Large intestine (tissue), 3 donors: ENCODE results near the gene GALNT17. TPM values are rescaled to one million over a fixed set of nuclear protein-coding genes. Genes with fewer than 3 reads are reported as not detected.

Experiments
- DNase-seq, 2 donors: peaks; one replicate each; pipeline versions ENCODE4 v3.0.0 to v3.0.0-alpha.2; 2013
- H3K27ac ChIP-seq: one replicate; pipeline ENCODE4 v1.5.1; 2013; ENCODE audit warnings: low read length
- H3K27me3 ChIP-seq: 2 replicates; pipeline ENCODE4 v1.6.1; 2013; ENCODE audit warnings: low read length; ENCODE audit not compliant: control insufficient read depth, insufficient read depth
- H3K36me3 ChIP-seq: 2 replicates; pipeline ENCODE4 v1.6.1; 2013; ENCODE audit warnings: low read length; ENCODE audit not compliant: control insufficient read depth, insufficient read depth
- H3K4me1 ChIP-seq: one replicate; pipeline ENCODE4 v1.6.1; 2013; ENCODE audit warnings: low read length; ENCODE audit not compliant: control insufficient read depth, insufficient read depth
- H3K4me3 ChIP-seq: one replicate; pipeline ENCODE4 v1.5.1; 2013; ENCODE audit warnings: low read length
- H3K9me3 ChIP-seq: one replicate; pipeline ENCODE4 v1.6.1; 2013; ENCODE audit warnings: mild to moderate bottlenecking, low read depth, low read length, moderate library complexity; ENCODE audit not compliant: control insufficient read depth
- WGBS: methylation state at CpG from one replicate; pipeline ENCODE4 v1.1.5; 2013; ENCODE audit warnings: low lambda C conversion rate; ENCODE audit not compliant: insufficient coverage; 5-methylcytosine and 5-hydroxymethylcytosine counted together
- polyA plus RNA-seq: library from polyadenylated mRNA; unstranded; fragments of 120-200 nt; gene quantifications from one replicate; pipeline ENCODE4 v1.2.1, GENCODE V29; 2013

GALNT17 gene
- polyA plus RNA-seq, 1 donor, result 2.7 TPM

DNA sequence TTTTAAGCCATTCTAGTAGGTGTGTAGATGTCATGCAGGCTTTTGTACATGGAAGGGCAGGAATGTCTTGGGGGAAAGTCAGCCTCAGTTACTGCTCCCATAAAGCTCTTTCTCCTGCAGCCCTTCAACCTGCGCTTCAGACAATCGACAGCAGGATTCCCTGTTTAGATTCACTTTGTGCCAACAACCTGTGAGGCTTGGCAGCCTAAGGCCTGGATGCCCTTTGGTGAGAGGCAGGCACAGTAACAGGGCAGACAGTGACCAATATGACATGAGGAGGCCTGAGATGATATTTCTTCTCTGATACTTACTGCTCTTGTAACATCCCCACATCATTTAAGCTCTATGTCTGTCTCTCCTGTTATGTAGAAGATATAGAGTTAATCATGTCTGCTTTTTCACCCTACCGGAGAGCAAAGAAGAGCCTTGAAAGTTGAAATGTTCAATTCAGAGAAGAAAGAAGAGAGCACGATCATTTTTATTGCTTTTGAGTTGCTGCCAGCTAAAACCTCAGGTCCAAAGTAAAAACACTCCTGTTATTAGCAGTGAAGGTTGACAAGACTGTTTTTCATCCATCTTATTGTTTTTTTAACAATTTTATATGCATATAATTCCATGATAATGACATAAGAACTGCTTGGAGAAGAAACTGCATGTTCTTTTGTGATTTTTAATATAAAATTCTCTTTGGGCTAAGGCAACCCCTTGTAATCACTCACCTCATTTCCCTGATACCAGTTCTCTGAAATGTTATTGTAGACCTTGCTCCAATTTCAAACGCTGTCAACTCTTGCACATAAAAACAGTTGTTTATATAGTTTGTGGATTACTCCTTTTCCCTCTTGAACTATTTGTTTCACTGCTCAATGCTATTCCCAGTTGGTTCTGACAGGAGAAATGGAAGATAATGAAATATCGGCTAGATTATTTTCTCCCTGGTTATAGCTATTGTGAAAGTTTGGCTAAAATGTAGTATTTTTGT is 140.9 kb downstream of the GALNT17 start:
- Histone ChIP-seq H3K27me3 (no peaks in the 10 kb centered on the region), H3K4me3 (no peak overlapping the region), H3K27ac (no peak overlapping the region), H3K36me3 (no peaks in the 10 kb centered on the region), H3K9me3 (no peaks in the 10 kb centered on the region), H3K4me1 (no peaks in the 10 kb centered on the region)
- WGBS, result 50% methylated on average over 1 of the region's 6 CpGs
- no peak for DNase-seq

DNA sequence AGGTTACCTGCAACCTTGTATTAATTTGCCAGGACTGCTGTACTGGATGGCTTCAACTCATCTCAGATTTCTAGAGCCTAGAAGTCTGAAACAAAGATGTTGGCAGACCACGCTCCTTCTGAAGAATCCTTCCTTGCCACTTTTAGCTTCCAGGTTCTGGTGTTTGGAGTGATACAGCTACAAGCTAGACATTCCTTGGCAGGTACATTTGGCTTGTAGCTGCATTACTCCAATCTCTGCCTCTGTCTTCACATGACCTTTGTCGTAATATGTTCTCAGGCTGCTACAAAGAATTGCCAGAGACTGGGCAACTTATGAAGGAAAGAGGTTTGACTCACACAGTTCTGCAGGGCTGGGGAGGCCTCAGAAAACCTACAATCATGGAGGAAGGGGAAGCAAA is 146.3 kb downstream of the GALNT17 start:
- H3K27ac ChIP-seq, result no peak overlapping the region
- WGBS, result 100% methylated on average over 1 of the region's 2 CpGs
- no peaks in the 10 kb centered on the region for H3K36me3 ChIP-seq
- H3K4me1 ChIP-seq, result no peaks in the 10 kb centered on the region
- H3K27me3 ChIP-seq, result no peaks in the 10 kb centered on the region
- H3K4me3 ChIP-seq, result no peak overlapping the region
- H3K9me3 ChIP-seq, result no peaks in the 10 kb centered on the region
- no peak for DNase-seq

DNA sequence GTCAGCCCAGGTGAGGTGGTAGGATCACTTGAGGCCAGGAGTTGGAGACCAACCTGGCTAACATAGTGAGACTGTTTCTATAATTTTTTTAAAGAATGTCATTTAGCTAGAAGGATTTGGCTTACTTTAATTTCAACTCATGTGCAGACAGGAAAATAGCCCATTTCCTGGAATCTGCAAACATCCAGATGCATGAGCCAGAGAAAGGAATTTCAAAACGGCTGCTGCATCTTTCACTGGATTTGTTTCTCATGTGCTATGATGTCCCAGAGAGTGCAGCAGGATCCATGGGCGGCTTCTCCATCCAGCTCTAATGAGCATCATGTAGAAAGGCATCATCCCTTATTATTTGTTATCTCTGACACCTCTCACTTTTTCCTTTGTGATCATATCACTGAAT is 149.3 kb downstream of the GALNT17 start:
- no peak for DNase-seq
- Histone ChIP-seq H3K36me3 (no peaks in the 10 kb centered on the region), H3K27ac (no peak overlapping the region), H3K9me3 (no peaks in the 10 kb centered on the region), H3K27me3 (no peaks in the 10 kb centered on the region), H3K4me3 (no peak overlapping the region), H3K4me1 (no peaks in the 10 kb centered on the region)
- WGBS, result 80% methylated on average over 1 of the region's 2 CpGs

DNA sequence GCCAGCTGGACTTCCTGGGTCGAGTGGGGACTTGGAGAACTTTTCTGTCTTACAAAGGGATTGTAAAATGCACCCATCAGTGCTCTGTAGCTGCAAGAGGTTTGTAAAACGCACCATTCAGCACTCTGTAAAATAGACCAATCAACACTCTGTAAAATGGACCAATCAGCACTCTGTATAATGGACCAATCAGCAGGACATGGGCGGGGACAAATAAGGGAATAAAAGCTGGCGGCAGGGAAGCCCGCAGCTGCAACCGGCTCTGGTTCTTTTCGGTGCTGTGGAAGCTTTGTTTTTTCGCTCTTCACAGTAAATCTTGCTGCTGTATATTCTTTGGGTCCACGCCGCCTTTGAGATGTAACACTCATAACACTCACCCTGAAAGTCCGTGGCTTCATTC is 151.9 kb downstream of the GALNT17 start:
- H3K9me3 ChIP-seq, result no peaks in the 10 kb centered on the region

DNA sequence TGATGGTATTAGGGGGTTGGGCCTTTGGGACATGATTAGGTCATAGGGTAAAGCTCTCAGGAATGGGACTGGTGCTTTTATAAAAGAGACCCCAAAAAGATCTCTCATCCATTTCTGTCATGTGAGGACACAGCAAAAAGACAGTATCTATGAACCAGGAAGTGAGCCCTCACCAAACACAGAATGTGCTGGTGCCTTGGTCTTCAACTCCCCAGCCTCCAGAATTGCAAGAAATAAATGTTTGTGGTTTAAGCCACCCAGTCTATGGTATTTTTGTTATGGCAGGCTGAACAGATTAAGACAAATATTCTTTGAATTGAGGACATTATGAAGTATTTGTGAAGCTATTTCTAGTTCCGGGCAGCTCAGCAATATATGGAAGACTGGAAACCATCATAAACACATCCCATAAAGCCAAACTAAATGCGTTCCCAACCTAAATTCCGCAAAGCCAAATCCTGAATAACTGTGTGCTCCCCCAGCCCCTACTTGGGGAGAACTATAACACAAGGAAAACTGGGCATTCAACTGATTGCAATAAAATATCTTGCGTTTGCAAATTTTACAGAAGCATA is 153.7 kb downstream of the GALNT17 start:
- WGBS, result no CpG with 5 or more reads among the region's 4 CpGs
- no peaks in the 10 kb centered on the region for H3K36me3 ChIP-seq
- no peaks in the 10 kb centered on the region for H3K4me1 ChIP-seq
- H3K9me3 ChIP-seq, result no peaks in the 10 kb centered on the region
- no peak for DNase-seq
- no peak overlapping the region for H3K4me3 ChIP-seq
- H3K27me3 ChIP-seq, result no peaks in the 10 kb centered on the region
- H3K27ac ChIP-seq, result no peak overlapping the region

More for the DNA sequence above, 151.9 kb downstream of the GALNT17 start:
- H3K27ac ChIP-seq, result no peak overlapping the region
- H3K4me3 ChIP-seq, result no peak overlapping the region
- no peaks in the 10 kb centered on the region for H3K36me3 ChIP-seq
- no peaks in the 10 kb centered on the region for H3K4me1 ChIP-seq
- WGBS, result no CpG with 5 or more reads among the region's 11 CpGs
- no peak for DNase-seq
- no peaks in the 10 kb centered on the region for H3K27me3 ChIP-seq

DNA sequence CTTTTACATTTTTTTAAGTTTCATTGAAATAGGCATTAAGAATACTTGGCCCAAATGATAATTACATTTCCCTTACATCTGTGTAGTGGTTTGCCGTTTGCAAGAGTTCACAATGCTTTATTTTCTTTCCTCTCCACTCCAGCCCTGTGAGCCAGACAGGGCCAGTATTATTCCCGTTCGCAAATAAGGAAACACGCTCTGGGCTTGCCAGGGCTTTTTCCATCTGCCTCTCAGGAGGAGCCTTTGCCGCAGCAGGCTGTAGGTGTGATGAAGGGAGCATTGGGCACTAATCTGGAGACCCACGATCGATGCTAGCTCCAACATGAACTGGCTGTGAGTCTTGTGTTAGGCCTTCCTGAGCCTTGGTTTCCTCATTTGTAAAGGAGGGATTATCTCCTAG is 154.4 kb downstream of the GALNT17 start:
- H3K4me1 ChIP-seq, result no peaks in the 10 kb centered on the region
- no peak overlapping the region for H3K27ac ChIP-seq
- no peaks in the 10 kb centered on the region for H3K27me3 ChIP-seq
- H3K4me3 ChIP-seq, result no peak overlapping the region
- DNase-seq, result no peak
- WGBS, result no CpG with 5 or more reads among the region's 7 CpGs
- no peaks in the 10 kb centered on the region for H3K36me3 ChIP-seq
- no peaks in the 10 kb centered on the region for H3K9me3 ChIP-seq

DNA sequence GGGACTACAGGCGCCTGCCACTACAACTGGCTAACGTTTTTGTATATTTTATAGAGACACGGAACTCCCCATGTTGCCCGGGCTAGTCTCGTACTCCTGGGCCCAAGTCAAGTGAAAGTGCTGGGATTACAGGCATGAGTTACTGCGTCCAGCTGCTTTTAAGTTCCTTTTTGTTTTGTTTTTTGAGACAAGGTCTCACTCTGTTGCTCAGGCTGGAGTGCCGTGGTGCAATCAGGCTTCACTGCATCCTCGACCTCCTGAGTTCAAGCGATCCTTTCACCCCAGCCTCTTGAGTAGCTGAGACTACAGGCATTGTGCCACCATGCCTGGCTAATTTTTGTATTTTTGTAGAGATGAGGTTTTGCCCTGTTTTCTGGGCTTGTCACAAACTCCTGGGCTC is 155.0 kb downstream of the GALNT17 start:
- no peaks in the 10 kb centered on the region for H3K36me3 ChIP-seq
- no peak overlapping the region for H3K27ac ChIP-seq
- H3K9me3 ChIP-seq, result no peaks in the 10 kb centered on the region
- H3K4me3 ChIP-seq, result no peak overlapping the region
- 90% methylated on average over 2 of the region's 9 CpGs for whole genome bisulfite sequencing
- no peaks in the 10 kb centered on the region for H3K4me1 ChIP-seq
- DNase-seq, result no peak
- no peaks in the 10 kb centered on the region for H3K27me3 ChIP-seq

DNA sequence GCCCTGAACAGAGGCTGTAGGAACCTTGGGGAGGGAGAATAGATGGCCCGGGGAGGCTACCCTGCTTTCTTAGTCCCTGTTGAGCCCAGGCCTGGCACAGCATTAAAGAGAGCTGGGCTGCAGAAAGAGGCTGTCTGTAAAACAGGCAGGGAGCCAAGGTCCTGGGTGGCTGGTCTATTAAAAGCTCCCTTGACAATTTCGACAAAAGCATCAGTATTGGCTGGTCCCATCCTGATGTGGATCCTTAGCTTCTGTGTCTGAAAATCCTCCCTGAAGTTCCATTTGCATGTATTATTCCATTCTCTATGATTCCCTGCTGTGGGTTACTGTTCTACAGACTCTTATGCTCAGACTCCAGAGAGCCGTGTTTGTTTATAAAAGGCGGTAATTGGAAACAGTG is 158.5 kb downstream of the GALNT17 start:
- DNase-seq, result no peak
- H3K27me3 ChIP-seq, result no peaks in the 10 kb centered on the region
- no peak overlapping the region for H3K27ac ChIP-seq
- no CpG with 5 or more reads among the region's 4 CpGs for WGBS
- H3K4me3 ChIP-seq, result no peak overlapping the region
- no peaks in the 10 kb centered on the region for H3K4me1 ChIP-seq
- H3K36me3 ChIP-seq, result no peaks in the 10 kb centered on the region
- no peaks in the 10 kb centered on the region for H3K9me3 ChIP-seq

DNA sequence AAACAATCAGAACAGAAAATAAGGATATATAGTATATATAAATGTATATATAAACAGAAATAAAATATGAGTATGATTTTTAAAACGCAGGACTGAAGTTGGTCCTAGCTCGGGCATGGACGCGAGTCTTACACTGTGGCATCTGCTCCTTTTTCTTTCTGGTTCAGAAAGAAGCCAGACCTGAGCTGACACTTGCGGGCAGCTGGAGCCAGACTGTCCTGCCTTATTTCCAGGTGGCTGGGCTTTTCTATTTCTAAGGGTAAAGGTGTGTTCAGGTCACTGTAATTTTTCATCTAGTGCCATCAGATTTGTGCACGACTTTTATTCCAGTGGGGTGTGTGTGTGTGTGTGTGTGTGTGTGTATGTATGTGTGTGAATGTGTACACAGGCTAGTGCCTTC is 166.4 kb downstream of the GALNT17 start:
- DNase-seq, result no peak
- 90% methylated on average over 2 of the region's 6 CpGs for WGBS
- Histone ChIP-seq H3K27me3 (no peaks in the 10 kb centered on the region), H3K4me3 (no peak overlapping the region), H3K36me3 (no peaks in the 10 kb centered on the region), H3K4me1 (no peaks in the 10 kb centered on the region), H3K9me3 (no peaks in the 10 kb centered on the region), H3K27ac (no peak overlapping the region)

DNA sequence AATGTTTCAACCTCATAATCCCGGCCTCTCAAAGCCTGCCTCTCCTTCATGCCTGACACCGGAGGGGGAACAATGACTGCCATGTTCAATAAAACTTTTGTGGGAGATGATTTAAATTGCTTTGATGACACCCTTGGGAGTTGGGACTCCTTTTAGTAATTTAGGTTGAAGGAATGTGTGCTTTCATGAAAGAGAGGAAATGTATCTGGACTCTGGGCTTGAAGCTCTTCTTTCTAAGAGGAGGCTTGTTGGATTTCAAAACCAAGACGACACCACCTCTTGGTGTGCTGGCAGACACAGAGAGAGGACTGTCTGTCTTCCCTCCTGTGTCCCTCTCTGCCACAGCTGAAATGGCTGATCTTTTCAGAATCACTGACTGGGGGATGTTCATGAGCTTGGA is 168.1 kb downstream of the GALNT17 start:
- Histone ChIP-seq H3K4me1 (no peaks in the 10 kb centered on the region), H3K27me3 (no peaks in the 10 kb centered on the region), H3K27ac (no peak overlapping the region), H3K4me3 (no peak overlapping the region), H3K9me3 (no peaks in the 10 kb centered on the region), H3K36me3 (no peaks in the 10 kb centered on the region)
- DNase-seq, result no peak
- WGBS, result no CpG with 5 or more reads among the region's 3 CpGs
